Measurements from ENCODE around the gene URB2.

The URB2 gene

GRCh38 chr1:229648406-229648805 lies 22.4 kb downstream of the URB2 start:
- Histone ChIP-seq H3K4me1 (ENCODE audit: low read length) (peaks cover 4% of the 10 kb centered on the region; the same call in 1 of the 2 replicates), H4K20me1 (ENCODE audit: insufficient read depth, low read length) (no peaks in the 10 kb centered on the region), H3K27me3 (replicated peaks; ENCODE audit: insufficient read depth, low read length) (no peaks in the 10 kb centered on the region), H3K27ac (ENCODE audit: low read length) (no peak overlapping the region), H3K4me3 (ENCODE audit: low read length) (no peak overlapping the region), H3K36me3 (replicated peaks; ENCODE audit: insufficient read depth, low read length) (peaks cover 32% of the 10 kb centered on the region), H3K9me3 (replicated peaks; ENCODE audit: insufficient read depth, low read length) (no peaks in the 10 kb centered on the region), H3K79me2 (ENCODE audit: low read length) (peaks cover 5% of the 10 kb centered on the region; the same call in 1 of the 2 replicates), H3K9ac (ENCODE audit: low read length) (no peak overlapping the region), H3K9me2 (replicated peaks; ENCODE audit: insufficient read depth, low read length) (no peaks in the 10 kb centered on the region), H3F3A (ENCODE audit: insufficient read depth, low read length) (no peaks in the 10 kb centered on the region; the same call in 1 of the 2 replicates), H2AFZ (ENCODE audit: low read length) (no peak overlapping the region), H3K4me2 (ENCODE audit: low read depth, low read length) (no peak overlapping the region)
- TF ChIP-seq CTCF (IDR thresholded peaks at IDR 0.05; ENCODE audit: low read length) (no peak), EZH2phosphoT487 (IDR thresholded peaks at IDR 0.05; ENCODE audit: low read length) (no peak), EZH2 (optimal IDR thresholded peaks at IDR 0.05; ENCODE audit: low read depth, low read length) (no peak)
- no peak for DNase-seq

- Histone ChIP-seq H3F3A (ENCODE audit: insufficient read depth, low read length) (no peaks in the 10 kb centered on the region; the same call in 1 of the 2 replicates), H3K79me2 (ENCODE audit: low read length) (0 out of 2 replicates have a peak, but pooled peaks cover 3% of the 10 kb centered on the region), H3K4me3 (ENCODE audit: low read length) (no peak overlapping the region), H2AFZ (ENCODE audit: low read length) (no peak overlapping the region), H3K27me3 (replicated peaks; ENCODE audit: insufficient read depth, low read length) (no peaks in the 10 kb centered on the region), H3K4me2 (ENCODE audit: low read depth, low read length) (no peak overlapping the region), H3K9me2 (replicated peaks; ENCODE audit: insufficient read depth, low read length) (no peaks in the 10 kb centered on the region), H3K9me3 (replicated peaks; ENCODE audit: insufficient read depth, low read length) (no peaks in the 10 kb centered on the region), H3K27ac (ENCODE audit: low read length) (no peak overlapping the region), H3K9ac (ENCODE audit: low read length) (no peak overlapping the region), H4K20me1 (ENCODE audit: insufficient read depth, low read length) (no peaks in the 10 kb centered on the region), H3K36me3 (replicated peaks; ENCODE audit: insufficient read depth, low read length) (peaks cover 32% of the 10 kb centered on the region), H3K4me1 (ENCODE audit: low read length) (no peaks in the 10 kb centered on the region)
- TF ChIP-seq EZH2 (optimal IDR thresholded peaks at IDR 0.05; ENCODE audit: low read depth, low read length) (no peak), CTCF (IDR thresholded peaks at IDR 0.05; ENCODE audit: low read length) (no peak), EZH2phosphoT487 (IDR thresholded peaks at IDR 0.05; ENCODE audit: low read length) (no peak)
- no peak for DNase-seq
Observed at GRCh38 chr1:229650045-229650444, 24.0 kb downstream of the URB2 start.

- Histone ChIP-seq H3F3A (ENCODE audit: insufficient read depth, low read length) (no peaks in the 10 kb centered on the region; the same call in 1 of the 2 replicates), H3K79me2 (ENCODE audit: low read length) (no peaks in the 10 kb centered on the region), H3K4me1 (ENCODE audit: low read length) (no peaks in the 10 kb centered on the region), H3K36me3 (replicated peaks; ENCODE audit: insufficient read depth, low read length) (peaks cover 32% of the 10 kb centered on the region), H3K9me2 (replicated peaks; ENCODE audit: insufficient read depth, low read length) (no peaks in the 10 kb centered on the region), H3K4me3 (ENCODE audit: low read length) (no peak overlapping the region), H3K9ac (ENCODE audit: low read length) (no peak overlapping the region), H3K9me3 (replicated peaks; ENCODE audit: insufficient read depth, low read length) (no peaks in the 10 kb centered on the region), H2AFZ (ENCODE audit: low read length) (no peak overlapping the region), H3K27me3 (replicated peaks; ENCODE audit: insufficient read depth, low read length) (no peaks in the 10 kb centered on the region), H3K4me2 (ENCODE audit: low read depth, low read length) (no peak overlapping the region), H4K20me1 (ENCODE audit: insufficient read depth, low read length) (no peaks in the 10 kb centered on the region), H3K27ac (ENCODE audit: low read length) (no peak overlapping the region)
- no peak for TF ChIP-seq EZH2 (optimal IDR thresholded peaks at IDR 0.05; ENCODE audit: low read depth, low read length)
- TF ChIP-seq CTCF (IDR thresholded peaks at IDR 0.05; ENCODE audit: low read length): no peak
- TF ChIP-seq EZH2phosphoT487 (IDR thresholded peaks at IDR 0.05; ENCODE audit: low read length): no peak
- no peak for DNase-seq
Observed at GRCh38 chr1:229651546-229651945, 25.5 kb downstream of the URB2 start.

Measured in MM.1S (cell line).